Muscle of arm (tissue), 12 donors: Measurements from ENCODE around the gene ACHE. TPM values are rescaled to one million over a fixed set of nuclear protein-coding genes. Genes with fewer than 3 reads are reported as not detected.

Experiments used
- DNase-seq: peaks from one replicate; pipeline ENCODE4 v3.0.0-alpha.2; 2013
- polyA plus RNA-seq, 12 donors: library from polyadenylated mRNA; unstranded; fragments of 120-200 nt; gene quantifications; one replicate each; pipeline ENCODE4 v1.2.1, GENCODE V29; 2013; ENCODE audit not compliant: insufficient read length in 12 of 12

The ACHE gene
- polyA plus RNA-seq, 12 donors, result 18.9 to 126 (median 70.5) TPM; not detected in 1

- no peak for DNase-seq
Measured at GRCh38 chr7:100900978-100901377, 5.3 kb upstream of the ACHE start.

DNA sequence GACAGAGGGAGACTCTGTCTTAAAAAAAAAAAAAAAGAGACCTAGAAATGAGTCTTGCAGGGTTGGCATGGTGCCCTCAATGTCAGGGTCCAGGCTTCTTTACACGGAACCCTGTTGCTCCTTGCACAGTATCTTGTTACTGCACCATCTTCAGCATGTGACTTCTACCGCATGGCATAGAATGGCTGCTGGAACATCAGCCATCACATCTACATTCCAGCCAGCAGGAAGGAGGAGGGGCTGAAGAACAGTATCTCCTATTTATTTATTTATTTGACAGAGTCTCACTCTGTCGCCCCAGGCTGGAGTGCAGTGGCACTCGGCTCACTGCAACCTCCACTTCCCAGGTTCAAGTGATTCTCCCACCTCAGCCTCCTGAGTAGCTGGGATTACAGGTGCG, 3.7 kb upstream of the ACHE start:
- DNase-seq, result no peak

DNA sequence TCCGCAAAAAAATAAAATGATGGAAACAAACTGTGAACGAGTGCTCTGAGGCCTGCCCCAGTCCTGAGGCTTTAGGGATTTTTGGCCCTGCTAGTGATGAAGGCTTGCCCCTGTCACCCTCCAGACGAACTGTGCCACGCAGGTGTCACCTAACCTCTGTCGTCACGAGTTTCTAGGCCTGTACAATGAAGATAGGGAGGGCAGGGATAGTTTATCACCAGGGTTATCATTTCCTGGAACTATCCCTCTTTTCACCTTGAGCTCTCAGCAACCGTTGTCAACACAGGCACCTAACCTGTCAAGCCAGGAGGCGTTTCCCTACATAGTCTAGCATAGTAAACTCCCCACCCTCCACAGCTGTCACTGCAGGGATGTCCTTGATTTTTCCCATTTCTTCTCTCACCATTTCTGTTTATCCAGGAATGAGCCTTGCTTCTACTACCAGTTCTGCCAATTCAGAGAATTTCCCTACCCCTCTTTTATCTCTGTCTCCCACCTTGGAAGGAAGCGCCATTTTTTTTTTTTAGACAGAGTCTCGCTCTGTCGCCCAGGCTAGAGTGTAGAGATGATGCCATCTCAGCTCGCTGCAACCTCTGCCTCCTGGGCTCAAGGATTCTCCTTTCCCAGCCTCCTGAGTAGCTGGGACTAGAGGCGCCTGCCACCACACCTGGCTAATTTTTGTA, 2.2 kb upstream of the ACHE start:
- DNase-seq, result no peak

DNA sequence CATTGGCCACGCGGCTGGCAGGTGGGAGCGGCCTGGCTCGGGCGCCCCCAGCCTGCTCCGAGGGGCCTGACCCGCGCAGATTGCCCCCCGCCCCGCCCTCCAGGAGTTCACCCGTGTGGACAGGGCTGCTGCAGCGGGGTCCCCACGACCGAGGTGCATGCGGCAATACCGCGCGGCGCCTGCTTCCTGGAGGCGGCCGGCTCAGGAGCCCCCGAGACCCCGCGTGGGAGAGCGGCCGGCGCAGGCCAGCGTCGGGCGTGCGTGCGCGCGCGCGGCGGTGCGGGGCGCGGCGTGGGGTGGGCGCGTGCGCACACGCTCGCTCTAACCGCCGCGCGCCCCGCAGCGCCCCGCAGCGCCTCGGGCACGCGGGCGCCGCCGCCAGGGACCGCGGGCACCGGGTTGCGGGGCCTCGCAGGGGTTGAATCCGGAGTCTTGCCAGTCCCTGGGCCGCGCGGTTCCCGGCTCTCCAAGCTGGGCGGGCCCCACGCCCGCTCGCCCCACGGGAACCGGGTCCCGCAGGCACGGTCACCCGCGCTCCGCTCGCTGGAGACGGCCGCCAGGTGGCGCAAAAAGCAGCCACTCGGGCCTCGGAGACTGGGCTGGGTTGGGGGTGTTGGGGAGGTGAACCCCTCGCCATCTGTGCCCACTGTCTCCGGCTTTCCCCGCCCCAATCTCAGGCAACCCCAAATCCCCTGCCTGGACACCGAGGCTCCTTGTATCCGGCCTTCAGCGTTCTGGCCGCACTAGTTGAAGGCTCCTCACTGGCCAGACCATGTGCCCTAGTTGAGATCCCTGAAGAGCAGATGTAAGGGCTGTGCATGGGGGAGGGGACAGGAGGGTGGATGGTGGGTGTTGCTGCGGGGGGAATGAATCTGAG, 1.3 kb upstream of the ACHE start:
- no peak for DNase-seq

- DNase-seq, result no peak
Measured at GRCh38 chr7:100895956-100896731, 456 bp upstream of the ACHE start.

DNA sequence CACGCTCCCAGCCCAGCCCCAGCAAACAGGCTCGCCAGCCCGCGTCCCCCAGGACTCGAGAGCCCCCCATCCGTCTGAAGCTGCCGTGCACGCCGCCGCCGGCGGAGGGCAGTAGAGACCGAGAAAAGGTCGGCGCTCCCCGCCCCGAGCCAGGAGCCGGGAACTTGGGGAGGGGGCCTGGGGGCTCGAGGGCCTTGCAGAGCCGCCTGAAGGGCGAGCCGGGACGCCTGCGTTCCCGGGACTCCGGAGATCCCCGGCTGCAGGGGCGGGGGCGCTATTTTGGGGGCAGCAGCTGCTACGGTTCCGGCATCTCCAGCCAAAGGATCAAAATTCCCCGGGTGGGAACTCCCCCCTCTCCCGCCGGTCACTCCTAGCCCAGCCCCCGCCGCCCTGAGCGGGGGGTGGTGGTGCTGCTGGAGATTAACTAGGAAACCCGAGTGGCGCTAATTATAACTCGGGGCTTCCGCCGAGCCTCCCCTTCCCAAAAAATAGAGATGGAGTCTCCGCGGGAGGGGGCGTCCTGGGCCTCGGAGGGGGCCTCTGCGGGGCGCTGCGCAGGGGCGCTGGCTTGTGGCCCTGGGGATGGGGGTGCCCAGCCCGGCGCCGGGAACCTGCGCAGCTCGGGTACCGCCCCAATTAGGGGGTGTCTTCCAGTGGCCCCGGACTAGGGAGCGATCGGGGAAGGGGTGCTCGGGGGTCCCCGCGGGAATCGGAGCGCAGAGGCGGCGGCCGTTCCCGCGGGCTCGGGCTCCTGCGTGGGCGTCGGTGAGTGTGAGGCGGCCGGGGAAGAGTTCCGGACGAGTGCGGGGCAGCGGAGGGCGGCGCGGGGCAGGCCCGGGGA, 608 bp downstream of the ACHE start:
- DNase-seq, result no peak

GRCh38 chr7:100893910-100894721, 1.6 kb downstream of the ACHE start:
- no peak for DNase-seq

DNA sequence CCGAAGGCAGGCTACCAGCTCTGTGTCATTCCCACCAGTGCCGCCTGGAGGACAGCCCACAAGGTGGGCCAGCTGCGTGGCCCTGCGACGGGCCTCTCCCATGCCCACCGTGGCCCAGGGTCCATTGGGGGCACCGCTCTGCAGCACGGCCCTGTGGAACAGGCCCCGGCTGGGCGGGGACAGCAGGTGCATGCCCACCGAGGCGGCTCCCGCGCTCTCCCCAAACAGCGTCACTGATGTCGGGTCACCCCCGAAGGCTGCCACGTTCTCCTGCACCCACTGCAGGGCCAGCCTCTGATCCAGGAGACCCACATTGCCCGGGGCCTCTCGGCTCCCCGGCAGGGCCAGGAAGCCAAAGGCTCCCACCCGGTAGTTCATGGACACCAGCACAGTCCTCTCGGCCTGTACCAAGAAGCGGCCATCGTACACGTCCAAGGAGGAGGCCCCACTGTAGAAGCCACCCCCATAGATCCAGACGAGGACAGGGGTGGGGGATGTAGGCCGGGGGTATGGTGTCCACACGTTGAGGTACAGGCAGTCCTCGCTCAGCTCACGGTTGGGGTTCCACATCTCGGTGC, 2.3 kb downstream of the ACHE start:
- no peak for DNase-seq

GRCh38 chr7:100892364-100893317, 3.0 kb downstream of the ACHE start:
- no peak for DNase-seq

DNA sequence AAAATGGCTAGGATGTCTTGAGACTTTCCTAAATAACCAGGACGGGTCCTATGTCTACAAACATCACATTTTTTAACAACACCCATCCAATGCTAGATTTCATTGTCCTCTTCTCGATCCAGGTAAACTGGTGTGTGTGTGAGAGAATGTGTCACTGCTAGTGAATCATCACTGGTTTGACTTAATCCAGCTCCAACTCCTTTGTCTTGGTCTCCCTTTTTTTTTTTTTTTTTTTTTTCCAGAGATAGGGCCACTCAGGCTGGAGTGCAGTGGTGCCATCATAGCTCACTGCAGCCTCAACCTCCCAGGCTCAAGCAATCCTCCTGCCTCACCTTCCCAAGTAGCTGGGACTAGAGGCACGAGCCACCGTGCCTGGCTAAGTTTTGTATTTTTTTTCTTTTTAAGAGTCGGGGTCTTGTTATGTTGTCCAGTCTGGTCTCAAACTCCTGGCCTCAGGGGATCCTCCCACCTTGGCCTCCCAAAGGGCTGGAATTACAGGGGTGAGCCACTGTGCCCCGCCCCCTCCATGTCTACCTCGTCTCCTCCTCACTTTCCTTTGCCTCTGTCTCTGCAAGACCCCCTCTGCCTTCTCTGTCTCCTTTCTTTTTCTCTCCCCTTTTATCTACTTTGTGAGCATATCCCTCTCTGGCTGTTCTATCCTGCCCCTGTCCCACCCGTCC, 4.0 kb downstream of the ACHE start:
- DNase-seq, result no peak

GRCh38 chr7:100890653-100891567, 4.8 kb downstream of the ACHE start:
- no peak for DNase-seq

GRCh38 chr7:100888988-100889750, 6.5 kb downstream of the ACHE start, which contains the start of gene UFSP1:
TSS of gene UFSP1 (minus strand) at chr7:100889715. CDS start at chr7:100889271, 444 bp downstream.
- peak; percentile 68 for DNase-seq

GRCh38 chr7:100888291-100888987, 7.2 kb downstream of the ACHE start:
- no peak for DNase-seq

- DNase-seq, result no peak
Measured at GRCh38 chr7:100887516-100888290, 8.0 kb downstream of the ACHE start.
